ENCODE measurements around the gene POLR1A. TPM values are rescaled to one million over a fixed set of nuclear protein-coding genes. Genes with fewer than 3 reads are reported as not detected.

The POLR1A gene
- total and polyA plus RNA-seq, 2 of the 8 experiments (the other 6 are each of a cell fraction or from before 2014, with no cell fraction given), result 8.9 to 58.1 TPM

- no peak for TF ChIP-seq CHD7 (IDR thresholded peaks at IDR 0.05; ENCODE audit: insufficient replicate concordance, low read length)
- TF ChIP-seq EGR1 (IDR thresholded peaks at IDR 0.05; ENCODE audit: borderline replicate concordance, low read depth, low read length), result no peak
Measured at GRCh38 chr2:86033751-86034692, 71.7 kb downstream of the POLR1A start (continued).

All from H1 (cell line).